ENCODE measurements around the gene HACD3.

Gene HACD3

DNA sequence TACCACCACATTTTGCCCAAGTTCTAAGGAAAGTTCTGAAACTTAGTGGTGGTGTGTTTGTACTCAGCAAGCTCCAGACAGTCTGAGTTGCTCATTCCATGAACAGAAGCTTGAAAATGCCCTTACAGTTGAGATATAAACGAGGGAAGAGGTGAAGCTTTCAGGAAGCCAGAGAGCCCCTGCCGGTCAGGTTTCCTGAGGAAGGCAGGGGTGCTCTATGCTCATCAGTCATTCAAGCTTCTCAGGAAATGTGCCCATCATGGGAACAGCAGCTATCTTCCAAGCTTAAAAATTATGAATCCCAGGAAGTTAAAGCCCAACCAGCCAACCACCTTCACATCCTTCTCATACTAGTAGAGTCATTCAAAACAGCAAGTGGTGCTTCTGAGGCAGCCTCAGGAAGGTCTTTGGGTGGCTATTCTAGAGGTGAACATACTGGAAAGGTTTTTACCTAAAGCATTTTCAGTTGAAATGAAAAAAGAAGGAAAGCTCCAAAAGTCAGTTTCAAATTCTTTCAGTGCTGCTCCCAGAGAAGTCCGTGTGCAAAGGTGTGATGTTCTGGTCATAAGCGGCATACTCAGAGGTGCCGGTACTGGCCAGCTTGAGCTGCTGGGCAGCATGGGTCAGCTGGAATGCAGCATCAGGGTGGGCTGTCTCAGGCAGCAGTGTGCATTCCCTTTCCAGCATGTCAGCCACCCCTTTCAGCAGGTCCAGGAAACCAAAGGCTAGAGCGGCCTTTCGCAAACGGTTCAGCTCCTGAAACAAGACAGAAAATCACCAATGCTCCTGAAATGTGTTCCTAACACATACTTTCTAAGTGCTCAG is 48.9 kb downstream of the HACD3 start:
- H3K4me3 ChIP-seq (ENCODE audit: severe bottlenecking) = no peak overlapping the region
- ATAC-seq (ENCODE audit: low read depth) (no peak), DNase-seq (ENCODE audit: low spot score) (no peak)
- no peaks in the 10 kb centered on the region for H3K9me3 ChIP-seq (ENCODE audit: severe bottlenecking)
- H3K4me1 ChIP-seq (ENCODE audit: insufficient read depth, poor library complexity, severe bottlenecking) = no peaks in the 10 kb centered on the region
- H3K27me3 ChIP-seq (ENCODE audit: insufficient read depth, poor library complexity, severe bottlenecking) = no peaks in the 10 kb centered on the region
- H3K36me3 ChIP-seq (ENCODE audit: low read depth) = peaks cover 84% of the 10 kb centered on the region
- TF ChIP-seq, protein P1, sequence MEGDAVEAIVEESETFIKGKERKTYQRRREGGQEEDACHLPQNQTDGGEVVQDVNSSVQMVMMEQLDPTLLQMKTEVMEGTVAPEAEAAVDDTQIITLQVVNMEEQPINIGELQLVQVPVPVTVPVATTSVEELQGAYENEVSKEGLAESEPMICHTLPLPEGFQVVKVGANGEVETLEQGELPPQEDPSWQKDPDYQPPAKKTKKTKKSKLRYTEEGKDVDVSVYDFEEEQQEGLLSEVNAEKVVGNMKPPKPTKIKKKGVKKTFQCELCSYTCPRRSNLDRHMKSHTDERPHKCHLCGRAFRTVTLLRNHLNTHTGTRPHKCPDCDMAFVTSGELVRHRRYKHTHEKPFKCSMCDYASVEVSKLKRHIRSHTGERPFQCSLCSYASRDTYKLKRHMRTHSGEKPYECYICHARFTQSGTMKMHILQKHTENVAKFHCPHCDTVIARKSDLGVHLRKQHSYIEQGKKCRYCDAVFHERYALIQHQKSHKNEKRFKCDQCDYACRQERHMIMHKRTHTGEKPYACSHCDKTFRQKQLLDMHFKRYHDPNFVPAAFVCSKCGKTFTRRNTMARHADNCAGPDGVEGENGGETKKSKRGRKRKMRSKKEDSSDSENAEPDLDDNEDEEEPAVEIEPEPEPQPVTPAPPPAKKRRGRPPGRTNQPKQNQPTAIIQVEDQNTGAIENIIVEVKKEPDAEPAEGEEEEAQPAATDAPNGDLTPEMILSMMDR (IDR thresholded peaks at IDR 0.05; ENCODE audit: poor library complexity, severe bottlenecking) = no peak
- H3K27ac ChIP-seq (ENCODE audit: poor library complexity, severe bottlenecking) = no peak overlapping the region

DNA sequence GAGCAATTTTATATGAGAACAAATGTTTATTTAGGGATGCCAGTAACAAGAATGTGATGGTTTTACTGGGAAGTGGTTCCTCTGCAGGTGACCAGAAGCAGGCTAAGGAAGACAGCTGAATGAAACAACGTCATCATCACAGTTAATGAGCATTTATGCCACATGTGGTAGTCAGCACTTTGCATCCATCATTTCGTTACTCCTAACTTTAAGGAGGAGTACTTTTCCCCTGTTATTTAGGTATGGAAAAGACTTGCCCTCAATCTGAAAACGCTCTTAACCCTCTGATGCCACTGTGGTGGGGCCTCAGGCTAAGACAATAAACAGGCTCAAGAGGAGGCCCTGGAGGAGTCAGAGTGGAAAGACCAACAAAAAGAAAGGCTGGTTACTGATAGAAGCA is 49.5 kb downstream of the HACD3 start:
- Histone ChIP-seq H3K4me1 (ENCODE audit: insufficient read depth, poor library complexity, severe bottlenecking) (no peaks in the 10 kb centered on the region), H3K27ac (ENCODE audit: poor library complexity, severe bottlenecking) (no peak overlapping the region), H3K36me3 (ENCODE audit: low read depth) (peaks cover 87% of the 10 kb centered on the region), H3K4me3 (ENCODE audit: severe bottlenecking) (no peak overlapping the region), H3K9me3 (ENCODE audit: severe bottlenecking) (no peaks in the 10 kb centered on the region), H3K27me3 (ENCODE audit: insufficient read depth, poor library complexity, severe bottlenecking) (no peaks in the 10 kb centered on the region)
- TF ChIP-seq, protein P1 (IDR thresholded peaks at IDR 0.05; ENCODE audit: poor library complexity, severe bottlenecking) = no peak
- no peak for ATAC-seq (ENCODE audit: low read depth)
- no peak for DNase-seq (ENCODE audit: low spot score)

DNA sequence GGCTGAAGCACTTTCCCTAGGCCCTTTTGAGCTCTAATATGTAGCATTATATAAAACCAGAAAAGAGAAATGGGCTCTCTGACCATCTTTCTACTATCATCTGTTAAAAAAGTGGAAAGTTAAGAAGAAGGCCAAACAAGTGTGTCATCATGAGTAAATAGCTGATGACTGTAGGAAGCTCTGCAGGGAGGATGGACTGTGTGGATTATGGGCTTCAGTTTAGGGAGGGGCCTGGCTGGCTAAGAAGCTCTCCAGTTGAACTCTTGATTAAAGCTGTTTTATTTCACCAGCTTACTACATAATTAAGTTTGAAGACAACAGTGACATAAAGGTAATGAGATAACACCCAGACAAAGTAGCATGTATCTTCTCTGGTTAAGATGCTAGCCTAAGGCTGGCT is 50.0 kb downstream of the HACD3 start:
- Histone ChIP-seq H3K27me3 (ENCODE audit: insufficient read depth, poor library complexity, severe bottlenecking) (no peaks in the 10 kb centered on the region), H3K9me3 (ENCODE audit: severe bottlenecking) (no peaks in the 10 kb centered on the region), H3K36me3 (ENCODE audit: low read depth) (peaks cover 93% of the 10 kb centered on the region), H3K4me1 (ENCODE audit: insufficient read depth, poor library complexity, severe bottlenecking) (no peaks in the 10 kb centered on the region), H3K27ac (ENCODE audit: poor library complexity, severe bottlenecking) (no peak overlapping the region), H3K4me3 (ENCODE audit: severe bottlenecking) (no peak overlapping the region)
- DNase-seq (ENCODE audit: low spot score) (no peak), ATAC-seq (ENCODE audit: low read depth) (peak; percentile 59; the same call in 2 of the 3 replicates)
- TF ChIP-seq, protein P1 (IDR thresholded peaks at IDR 0.05; ENCODE audit: poor library complexity, severe bottlenecking) = no peak

DNA sequence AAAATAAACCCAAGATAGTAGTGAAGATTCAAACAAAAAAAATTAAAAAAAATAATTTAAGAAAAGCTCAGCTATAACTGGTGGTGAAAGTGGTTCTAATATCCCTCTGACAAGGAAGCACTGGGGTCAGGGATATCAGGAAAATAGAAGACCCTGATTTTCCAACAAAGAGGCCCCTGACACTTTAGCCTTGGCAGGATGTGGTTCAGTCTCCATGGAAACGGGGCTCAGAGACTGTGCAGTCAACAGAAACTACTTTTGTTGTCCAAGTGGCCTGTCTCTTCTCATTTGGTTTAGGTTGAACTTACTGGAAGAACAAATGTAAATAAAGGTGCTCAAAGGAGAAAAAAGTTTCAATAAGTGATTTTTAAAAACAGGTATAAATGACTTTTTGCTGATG is 53.4 kb downstream of the HACD3 start:
- H3K36me3 ChIP-seq (ENCODE audit: low read depth) = peaks cover 99% of the 10 kb centered on the region

More for the DNA sequence above, 53.4 kb downstream of the HACD3 start:
- ATAC-seq (ENCODE audit: low read depth) = no peak
- H3K9me3 ChIP-seq (ENCODE audit: severe bottlenecking) = no peaks in the 10 kb centered on the region
- no peak overlapping the region for H3K4me3 ChIP-seq (ENCODE audit: severe bottlenecking)
- no peaks in the 10 kb centered on the region for H3K27me3 ChIP-seq (ENCODE audit: insufficient read depth, poor library complexity, severe bottlenecking)
- H3K4me1 ChIP-seq (ENCODE audit: insufficient read depth, poor library complexity, severe bottlenecking) = no peaks in the 10 kb centered on the region
- no peak for DNase-seq (ENCODE audit: low spot score)
- TF ChIP-seq, protein P1 (IDR thresholded peaks at IDR 0.05; ENCODE audit: poor library complexity, severe bottlenecking) = no peak
- no peak overlapping the region for H3K27ac ChIP-seq (ENCODE audit: poor library complexity, severe bottlenecking)
